OCI-M1 (cell line): Measurements from ENCODE around the gene CERCAM.
A peak's percentile ranks its signal among the peaks of the same experiment; 100 is the strongest.

Source experiments
- DNase-seq: peaks from one replicate; lab custom pipeline; 2025; lab: John Stamatoyannopoulos, UW

The CERCAM gene, protein sequence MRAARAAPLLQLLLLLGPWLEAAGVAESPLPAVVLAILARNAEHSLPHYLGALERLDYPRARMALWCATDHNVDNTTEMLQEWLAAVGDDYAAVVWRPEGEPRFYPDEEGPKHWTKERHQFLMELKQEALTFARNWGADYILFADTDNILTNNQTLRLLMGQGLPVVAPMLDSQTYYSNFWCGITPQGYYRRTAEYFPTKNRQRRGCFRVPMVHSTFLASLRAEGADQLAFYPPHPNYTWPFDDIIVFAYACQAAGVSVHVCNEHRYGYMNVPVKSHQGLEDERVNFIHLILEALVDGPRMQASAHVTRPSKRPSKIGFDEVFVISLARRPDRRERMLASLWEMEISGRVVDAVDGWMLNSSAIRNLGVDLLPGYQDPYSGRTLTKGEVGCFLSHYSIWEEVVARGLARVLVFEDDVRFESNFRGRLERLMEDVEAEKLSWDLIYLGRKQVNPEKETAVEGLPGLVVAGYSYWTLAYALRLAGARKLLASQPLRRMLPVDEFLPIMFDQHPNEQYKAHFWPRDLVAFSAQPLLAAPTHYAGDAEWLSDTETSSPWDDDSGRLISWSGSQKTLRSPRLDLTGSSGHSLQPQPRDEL

DNA sequence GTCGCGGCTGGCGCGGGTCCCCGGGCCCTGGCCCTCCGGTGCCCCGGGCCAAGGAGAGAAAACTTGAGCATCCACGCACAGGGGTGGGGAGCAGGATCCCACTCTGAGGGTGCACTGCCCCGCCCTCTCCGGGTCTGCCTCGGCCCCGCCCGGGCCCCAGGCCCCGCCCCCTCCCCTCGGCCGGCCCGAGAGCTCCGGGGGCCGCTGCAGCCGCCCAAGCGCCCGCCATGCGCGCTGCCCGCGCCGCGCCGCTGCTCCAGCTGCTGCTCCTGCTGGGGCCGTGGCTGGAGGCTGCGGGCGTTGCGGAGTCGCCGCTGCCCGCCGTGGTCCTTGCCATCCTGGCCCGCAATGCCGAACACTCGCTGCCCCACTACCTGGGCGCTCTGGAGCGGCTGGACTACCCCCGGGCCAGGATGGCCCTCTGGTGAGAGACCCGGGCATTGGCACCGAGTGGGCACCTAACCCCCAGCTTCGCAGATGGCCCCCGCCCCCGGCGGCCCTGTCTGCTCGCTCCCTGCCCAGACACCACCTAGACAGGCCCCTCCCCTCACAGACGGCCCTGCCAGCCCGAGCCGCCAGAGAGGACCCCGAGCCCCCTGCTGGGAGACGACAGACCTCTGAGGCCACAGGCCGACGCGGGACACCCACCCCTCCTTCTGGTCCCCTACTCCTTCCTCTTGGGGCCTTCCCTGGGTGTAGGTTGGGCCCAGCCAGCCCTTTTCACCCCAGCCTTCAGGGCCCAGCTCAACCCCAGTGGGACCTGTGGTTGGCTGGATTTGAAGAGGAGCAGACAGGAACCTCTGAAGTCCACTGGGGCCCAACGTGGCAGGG lies at the start of gene CERCAM:
Gene CERCAM (plus strand): TSS at position 207 of the 831 bp plus-strand sequence. CDS start 21 bp downstream, at position 228.
- peak; percentile 56 for DNase-seq

- DNase-seq, result no peak
Observed at GRCh38 chr9:128371630-128372117, 49.0 kb upstream of the CERCAM start.

GRCh38 chr9:128372188-128372641 lies 48.4 kb upstream of the CERCAM start:
- no peak for DNase-seq

DNA sequence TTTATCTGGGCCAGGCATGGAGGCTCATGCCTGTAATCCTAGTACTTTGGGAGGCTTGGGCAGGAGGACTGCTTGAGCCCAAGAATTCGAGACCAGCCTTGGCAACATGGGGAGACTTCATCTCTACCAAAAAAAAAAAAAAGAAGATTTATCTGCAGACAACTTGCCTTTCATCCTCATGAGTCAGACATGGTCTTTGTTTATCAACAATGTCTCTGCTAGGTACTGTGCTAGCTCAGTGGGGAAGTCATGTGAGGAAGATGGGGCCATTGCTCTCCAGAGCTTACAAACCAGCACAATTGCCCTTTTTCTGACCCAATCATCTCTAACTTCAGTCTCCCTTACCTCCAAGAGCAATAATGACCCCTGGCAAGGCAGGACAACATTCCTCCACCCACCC lies 47.9 kb upstream of the CERCAM start:
- no peak for DNase-seq

DNA sequence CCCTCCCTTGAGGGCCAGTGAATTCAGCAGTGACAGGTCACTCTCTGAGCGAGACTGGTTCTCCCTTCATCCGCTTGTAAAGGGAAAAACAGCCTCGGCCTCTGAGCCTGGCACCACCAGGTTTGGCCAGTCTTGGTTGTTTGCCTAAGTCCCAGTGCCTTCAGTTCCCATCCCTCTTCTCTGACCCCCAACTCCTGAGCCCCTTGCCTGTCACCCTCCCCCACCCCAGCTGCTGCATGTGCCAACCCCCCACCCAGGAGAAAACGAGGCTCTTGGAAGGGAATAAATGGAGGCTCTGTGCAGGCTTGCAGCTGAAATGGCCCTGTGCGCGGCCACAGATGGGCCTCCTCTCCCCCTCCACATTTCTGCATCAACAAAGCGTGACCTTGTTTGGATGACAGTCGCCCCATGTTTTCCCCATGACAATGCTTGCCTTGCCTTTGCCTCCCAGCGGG lies 46.4 kb upstream of the CERCAM start:
- DNase-seq, result no peak

GRCh38 chr9:128375865-128376264 lies 44.8 kb upstream of the CERCAM start:
- no peak for DNase-seq

DNA sequence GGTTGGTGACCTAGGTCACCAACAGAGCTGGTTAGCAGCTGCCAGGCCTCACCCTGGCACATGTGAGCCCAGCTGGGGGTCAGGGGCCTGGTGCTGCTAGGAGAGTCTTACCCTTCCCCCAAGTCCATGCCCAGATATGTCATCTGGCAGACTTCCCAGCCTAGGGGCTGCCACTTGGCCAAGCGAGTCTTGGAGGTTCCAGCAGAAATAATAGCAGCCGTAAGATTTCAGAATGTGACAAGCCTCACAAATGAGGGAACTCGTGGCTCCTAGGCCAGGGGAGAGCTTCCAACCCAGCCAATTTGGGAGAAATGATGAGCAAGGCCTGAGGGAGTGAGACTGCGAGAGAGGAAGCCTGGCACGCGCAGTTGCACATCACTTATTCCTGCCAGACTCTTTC lies 38.4 kb upstream of the CERCAM start:
- no peak for DNase-seq

GRCh38 chr9:128383007-128383753 lies 37.5 kb upstream of the CERCAM start:
- DNase-seq, result no peak

GRCh38 chr9:128383791-128384190 lies 36.9 kb upstream of the CERCAM start:
- DNase-seq, result no peak

- DNase-seq, result no peak
Observed at GRCh38 chr9:128384801-128385495, 35.7 kb upstream of the CERCAM start.

DNA sequence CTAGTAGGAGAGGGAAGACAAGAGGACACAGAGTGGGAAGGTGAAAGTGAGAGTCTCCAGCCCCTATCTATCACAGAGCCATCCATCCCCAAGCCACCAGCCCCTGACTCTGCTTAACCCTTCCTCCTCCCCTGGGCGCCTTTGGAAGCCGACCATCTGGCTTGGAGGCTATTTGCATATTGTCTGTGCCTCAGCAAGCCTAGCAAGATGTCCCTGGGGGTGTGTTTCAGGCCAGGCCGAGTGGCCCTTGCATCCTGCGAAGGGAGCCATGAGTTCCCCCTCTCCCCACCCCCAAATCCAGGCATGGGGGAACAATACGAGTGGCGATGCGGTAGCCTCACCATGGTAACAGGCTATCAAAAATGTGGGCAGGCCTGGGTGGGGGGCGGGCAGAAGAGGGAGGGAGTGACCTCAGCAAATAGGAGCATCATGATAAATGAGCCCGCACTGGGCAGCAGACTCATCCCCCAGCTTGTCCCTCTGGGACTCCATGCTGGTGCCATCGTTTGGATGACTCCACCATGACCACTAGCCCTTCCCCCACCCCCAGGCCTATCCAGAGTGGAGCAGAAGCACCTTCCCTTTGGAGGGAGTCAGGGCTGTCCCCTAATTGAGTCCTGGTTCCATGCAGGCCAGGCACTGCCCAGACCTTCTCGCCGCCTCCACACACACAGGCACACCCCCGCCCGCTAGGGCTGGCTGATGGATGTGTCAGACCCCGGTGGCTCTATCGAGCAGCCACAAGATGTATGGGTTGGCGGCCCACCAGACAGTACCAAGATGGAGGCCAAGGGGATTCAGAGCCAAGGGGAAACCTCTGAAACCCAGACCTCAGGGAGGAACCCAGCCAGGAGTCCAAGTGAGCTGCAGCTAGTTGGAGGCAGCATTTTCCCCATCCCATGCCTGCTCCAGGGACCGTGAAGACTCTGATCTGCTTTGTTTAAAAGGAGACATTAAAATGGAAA lies 34.9 kb upstream of the CERCAM start:
- DNase-seq, result no peak

- DNase-seq, result no peak
Observed at GRCh38 chr9:128388150-128388549, 32.5 kb upstream of the CERCAM start.

DNA sequence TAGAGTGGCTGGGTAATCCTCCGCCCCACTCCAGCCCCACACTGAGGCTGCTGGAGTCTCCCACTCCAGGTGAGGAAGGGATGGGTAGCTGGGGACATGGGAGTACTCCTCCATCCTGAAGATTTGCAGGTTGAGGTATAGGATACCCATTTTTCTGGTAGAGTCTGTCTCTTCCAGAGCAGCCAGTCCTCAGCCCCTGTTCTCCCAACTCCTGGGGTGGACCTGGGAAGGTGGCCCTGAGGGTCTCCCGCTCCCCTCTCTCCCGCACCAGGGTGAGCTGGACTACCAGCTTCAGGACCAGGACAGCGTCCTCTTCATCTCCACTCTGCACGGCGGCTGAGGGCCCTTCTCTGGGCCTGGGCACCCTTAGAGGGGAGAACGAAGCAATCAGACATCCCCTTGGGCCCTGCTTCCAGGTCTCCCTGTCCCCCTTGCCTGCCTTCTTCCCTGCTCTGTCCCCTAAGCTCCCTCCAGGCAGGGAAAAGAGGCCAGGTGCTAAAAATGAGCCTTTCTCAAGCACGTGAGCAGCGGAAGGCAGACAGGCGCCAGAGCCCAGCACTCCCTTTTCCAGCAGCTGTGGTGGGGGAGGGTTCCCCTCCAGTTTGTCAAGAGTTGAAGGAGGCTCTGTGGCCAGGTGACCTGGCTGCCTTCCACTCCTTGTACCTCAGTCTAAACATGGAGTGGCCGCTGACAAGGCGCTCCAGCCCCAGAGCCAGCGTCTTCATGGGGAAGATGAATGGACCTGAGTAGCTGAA lies 31.1 kb upstream of the CERCAM start:
- DNase-seq, result no peak

- DNase-seq, result no peak
Observed at GRCh38 chr9:128390150-128390812, 30.4 kb upstream of the CERCAM start.

DNA sequence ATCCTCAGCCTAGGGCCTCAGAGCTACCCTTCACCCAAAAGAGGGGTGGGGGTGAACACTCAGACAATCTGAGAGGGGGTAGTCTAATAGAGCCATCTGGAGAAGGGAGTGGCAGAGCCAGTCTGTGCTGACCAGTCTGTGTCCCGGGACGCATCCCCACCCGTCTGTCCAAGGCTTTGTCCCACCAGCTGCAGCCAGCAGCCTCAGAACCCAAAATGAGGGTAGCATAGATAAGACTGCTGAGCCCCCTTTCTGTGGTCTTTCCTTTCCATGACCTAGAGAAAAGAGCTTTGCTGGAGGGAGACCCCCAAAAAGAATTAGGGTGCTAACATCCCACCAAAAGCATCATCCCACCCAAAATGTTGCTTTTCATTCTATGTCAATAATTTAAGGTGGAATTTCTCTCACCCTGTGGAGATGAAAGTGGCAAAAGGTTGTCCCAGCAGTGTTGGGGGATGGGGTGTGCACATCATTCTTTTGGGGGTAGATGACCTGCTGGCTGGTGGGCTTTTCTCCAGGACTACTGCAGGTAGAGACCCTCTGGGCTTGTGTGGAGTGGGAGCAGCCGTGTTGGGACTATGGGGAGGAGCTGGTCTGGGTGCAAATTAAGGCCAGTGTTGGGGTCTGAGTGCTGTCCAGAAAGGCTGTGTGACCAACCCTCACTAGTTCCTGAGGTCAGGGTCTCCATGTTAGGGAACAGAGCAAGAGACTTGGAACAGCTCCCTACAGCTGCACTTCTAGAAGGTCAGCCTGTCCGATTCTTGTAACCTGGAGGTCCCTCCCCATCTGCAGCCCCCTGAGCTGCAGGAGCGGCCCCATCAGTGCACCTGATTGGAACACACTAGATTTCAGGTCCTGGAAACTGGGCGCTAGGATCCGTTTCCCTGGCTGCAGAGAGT lies 29.6 kb upstream of the CERCAM start:
- no peak for DNase-seq

- no peak for DNase-seq
Observed at GRCh38 chr9:128391956-128392301, 28.7 kb upstream of the CERCAM start.

GRCh38 chr9:128392302-128393144 lies 28.1 kb upstream of the CERCAM start:
- no peak for DNase-seq
